ENCODE measurements around the gene ZDHHC11. TPM values are rescaled to one million over a fixed set of nuclear protein-coding genes. Genes with fewer than 3 reads are reported as not detected.

Gene ZDHHC11, protein sequence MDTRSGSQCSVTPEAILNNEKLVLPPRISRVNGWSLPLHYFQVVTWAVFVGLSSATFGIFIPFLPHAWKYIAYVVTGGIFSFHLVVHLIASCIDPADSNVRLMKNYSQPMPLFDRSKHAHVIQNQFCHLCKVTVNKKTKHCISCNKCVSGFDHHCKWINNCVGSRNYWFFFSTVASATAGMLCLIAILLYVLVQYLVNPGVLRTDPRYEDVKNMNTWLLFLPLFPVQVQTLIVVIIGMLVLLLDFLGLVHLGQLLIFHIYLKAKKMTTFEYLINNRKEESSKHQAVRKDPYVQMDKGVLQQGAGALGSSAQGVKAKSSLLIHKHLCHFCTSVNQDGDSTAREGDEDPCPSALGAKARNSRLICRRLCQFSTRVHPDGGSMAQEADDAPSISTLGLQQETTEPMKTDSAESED
- 1 to 10 TPM in 6 of 9 donors, under 1 TPM in 1, not detected in 2; 0.57 to 4.0 (median 2.7) TPM for total RNA-seq
- polyA plus RNA-seq, result 1 to 10 TPM; 1.1 to 8.6 (median 4.3) TPM
- long read RNA-seq, donor 1, result 0 reads
- long read RNA-seq, donor 2, result 0 reads
- long read RNA-seq, donor 3, result 0 reads
- long read RNA-seq, donor 4, partial matches to known transcripts, result 0 of 1 reads
- long read RNA-seq, donor 4, other reads (novel, unspliced or antisense), result 1 of 1 reads
- long read RNA-seq, donor 5, result 0 reads
- long read RNA-seq, donor 6, partial matches to known transcripts, result 0 of 2 reads
- long read RNA-seq, donor 6, other reads (novel, unspliced or antisense), result 2 of 2 reads
- long read RNA-seq, donor 7, result 0 reads
- long read RNA-seq, donor 8, result 0 reads
- long read RNA-seq, donor 9, result 0 reads
- long read RNA-seq, donor 10, result 0 reads

- Histone ChIP-seq H3K27me3 (no peaks in the 10 kb centered on the region), H3K4me1 (replicated peaks in 1 of 2) (no peaks in the 10 kb centered on the region), H3K27ac (no peak within 1 kb of the TSS), H3K36me3 (replicated peaks in 1 of 2) (no peaks in the 10 kb centered on the region), H3K9me3 (replicated peaks in 1 of 3) (no peaks in the 10 kb centered on the region), H3K4me3 (no peak within 1 kb of the TSS)
- 64 to 82% (median 71%) methylated on average over 5 to 27 of the region's 27 CpGs for WGBS, 4 donors
- DNase-seq, result peak in 2 of 7 donors; percentile 8 to 69
- TF ChIP-seq, protein P1, sequence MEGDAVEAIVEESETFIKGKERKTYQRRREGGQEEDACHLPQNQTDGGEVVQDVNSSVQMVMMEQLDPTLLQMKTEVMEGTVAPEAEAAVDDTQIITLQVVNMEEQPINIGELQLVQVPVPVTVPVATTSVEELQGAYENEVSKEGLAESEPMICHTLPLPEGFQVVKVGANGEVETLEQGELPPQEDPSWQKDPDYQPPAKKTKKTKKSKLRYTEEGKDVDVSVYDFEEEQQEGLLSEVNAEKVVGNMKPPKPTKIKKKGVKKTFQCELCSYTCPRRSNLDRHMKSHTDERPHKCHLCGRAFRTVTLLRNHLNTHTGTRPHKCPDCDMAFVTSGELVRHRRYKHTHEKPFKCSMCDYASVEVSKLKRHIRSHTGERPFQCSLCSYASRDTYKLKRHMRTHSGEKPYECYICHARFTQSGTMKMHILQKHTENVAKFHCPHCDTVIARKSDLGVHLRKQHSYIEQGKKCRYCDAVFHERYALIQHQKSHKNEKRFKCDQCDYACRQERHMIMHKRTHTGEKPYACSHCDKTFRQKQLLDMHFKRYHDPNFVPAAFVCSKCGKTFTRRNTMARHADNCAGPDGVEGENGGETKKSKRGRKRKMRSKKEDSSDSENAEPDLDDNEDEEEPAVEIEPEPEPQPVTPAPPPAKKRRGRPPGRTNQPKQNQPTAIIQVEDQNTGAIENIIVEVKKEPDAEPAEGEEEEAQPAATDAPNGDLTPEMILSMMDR (IDR thresholded peaks at IDR 0.05), result no peak
- no peak for TF ChIP-seq POLR2A (IDR thresholded peaks at IDR 0.05)
- intact Hi-C loops (cut with DNase I), result no loop called here
These were observed at the start of gene ZDHHC11 for GRCh38 chr5:850511-851006. Gene ZDHHC11 (minus strand): TSS chr5:850986. CDS start chr5:850602, 384 bp downstream.

DNA sequence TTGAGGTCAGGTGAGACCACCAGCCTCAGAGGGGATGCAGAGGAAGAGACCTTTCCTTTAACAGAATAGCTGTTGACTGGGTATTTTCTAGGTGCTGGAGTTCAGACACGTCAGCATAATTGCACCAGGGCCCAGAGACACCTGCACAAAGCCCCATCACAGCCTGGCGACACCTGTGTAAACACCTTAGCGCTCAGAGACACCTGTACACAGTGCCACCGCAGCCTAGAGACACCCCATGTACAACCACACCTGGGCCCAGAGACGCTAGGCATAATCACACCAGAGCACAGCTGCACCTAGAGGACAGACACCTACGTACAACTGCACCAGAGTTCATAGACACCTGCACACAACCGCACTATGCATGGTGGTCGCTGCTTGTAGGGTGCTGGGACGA lies 42.9 kb upstream of the ZDHHC11 start:
- H3K4me1 ChIP-seq (replicated peaks in 1 of 2), result peaks cover 8 to 17% of the 10 kb centered on the region in 2 donors
- no peaks in the 10 kb centered on the region for H3K27me3 ChIP-seq
- intact Hi-C loops (cut with DNase I), result loop anchor here in 1 of 2 donors (10.0 kb wide), 1 partner anchor 419 kb away; no protein-coding TSS in a partner anchor
- TF ChIP-seq, protein P1 (IDR thresholded peaks at IDR 0.05), result no peak
- no peak for DNase-seq
- no peaks in the 10 kb centered on the region for H3K9me3 ChIP-seq (replicated peaks in 1 of 3)
- H3K36me3 ChIP-seq (replicated peaks in 1 of 2), result peaks cover 0 to 18% of the 10 kb centered on the region in 2 donors
- no peak overlapping the region for H3K4me3 ChIP-seq
- WGBS, 4 donors, result 83 to 92% (median 88%) methylated on average over 4 to 9 of the region's 9 CpGs
- no peak overlapping the region for H3K27ac ChIP-seq

- H3K4me1 ChIP-seq (replicated peaks in 1 of 2), result peaks cover 8 to 17% of the 10 kb centered on the region in 2 donors
- H3K36me3 ChIP-seq (replicated peaks in 1 of 2), result peaks cover 0 to 24% of the 10 kb centered on the region in 2 donors
- H3K4me3 ChIP-seq, result peak overlapping the region in 2 of 4 donors; percentile 65 to 100
- DNase-seq, result no peak
- H3K27ac ChIP-seq, result no peak overlapping the region
- WGBS, 4 donors, result 0 to 1% (median 0%) methylated on average over 5 to 31 of the region's 31 CpGs
- intact Hi-C loops (cut with DNase I), result loop anchor here in 1 of 2 donors (10.0 kb wide), 1 partner anchor 418 kb away; no protein-coding TSS in a partner anchor
- TF ChIP-seq, protein P1 (IDR thresholded peaks at IDR 0.05), result no peak
- TF ChIP-seq POLR2A (IDR thresholded peaks at IDR 0.05), result no peak
- no peaks in the 10 kb centered on the region for H3K9me3 ChIP-seq (replicated peaks in 1 of 3)
- no peaks in the 10 kb centered on the region for H3K27me3 ChIP-seq
These were observed 42.3 kb upstream of the ZDHHC11 start for GRCh38 chr5:893137-893506.
